ENCODE measurements around the gene BCLAF1.

- no peak for TF ChIP-seq CTCF (IDR thresholded peaks at IDR 0.05; ENCODE audit: extremely low read depth in 1 of 2, insufficient read depth in 1 of 2, low read depth in 1 of 2, low read length in 2 of 2)
- TF ChIP-seq POLR2A (IDR thresholded peaks at IDR 0.05; ENCODE audit: low read depth, low read length) = no peak
- no peak for TF ChIP-seq POLR2AphosphoS5 (IDR thresholded peaks at IDR 0.05; ENCODE audit: insufficient read depth, low read depth, low read length)
- no peak for TF ChIP-seq EZH2 (IDR thresholded peaks at IDR 0.05; ENCODE audit: borderline replicate concordance, low read depth, low read length, severe bottlenecking)
- no peak for TF ChIP-seq MAX (IDR thresholded peaks at IDR 0.05; ENCODE audit: insufficient read depth, insufficient read length)
These were observed 15.6 kb downstream of the BCLAF1 start for GRCh38 chr6:136274062-136274461.

All from endothelial cell of umbilical vein (primary cell).